ENCODE results near the gene N4BP2. TPM values are rescaled to one million over a fixed set of nuclear protein-coding genes. Genes with fewer than 3 reads are reported as not detected.
"Not testable (repeated sequence)": the region's sequence is repeated elsewhere in the genome, so short reads cannot be mapped to it uniquely, and the experiment has no call there.

The N4BP2 gene
- total RNA-seq, result 10 to 100 TPM; 16.6 to 22.4 TPM
- 64.8 to 87.1 reads per million in 2 donors for total RNA-seq

DNA sequence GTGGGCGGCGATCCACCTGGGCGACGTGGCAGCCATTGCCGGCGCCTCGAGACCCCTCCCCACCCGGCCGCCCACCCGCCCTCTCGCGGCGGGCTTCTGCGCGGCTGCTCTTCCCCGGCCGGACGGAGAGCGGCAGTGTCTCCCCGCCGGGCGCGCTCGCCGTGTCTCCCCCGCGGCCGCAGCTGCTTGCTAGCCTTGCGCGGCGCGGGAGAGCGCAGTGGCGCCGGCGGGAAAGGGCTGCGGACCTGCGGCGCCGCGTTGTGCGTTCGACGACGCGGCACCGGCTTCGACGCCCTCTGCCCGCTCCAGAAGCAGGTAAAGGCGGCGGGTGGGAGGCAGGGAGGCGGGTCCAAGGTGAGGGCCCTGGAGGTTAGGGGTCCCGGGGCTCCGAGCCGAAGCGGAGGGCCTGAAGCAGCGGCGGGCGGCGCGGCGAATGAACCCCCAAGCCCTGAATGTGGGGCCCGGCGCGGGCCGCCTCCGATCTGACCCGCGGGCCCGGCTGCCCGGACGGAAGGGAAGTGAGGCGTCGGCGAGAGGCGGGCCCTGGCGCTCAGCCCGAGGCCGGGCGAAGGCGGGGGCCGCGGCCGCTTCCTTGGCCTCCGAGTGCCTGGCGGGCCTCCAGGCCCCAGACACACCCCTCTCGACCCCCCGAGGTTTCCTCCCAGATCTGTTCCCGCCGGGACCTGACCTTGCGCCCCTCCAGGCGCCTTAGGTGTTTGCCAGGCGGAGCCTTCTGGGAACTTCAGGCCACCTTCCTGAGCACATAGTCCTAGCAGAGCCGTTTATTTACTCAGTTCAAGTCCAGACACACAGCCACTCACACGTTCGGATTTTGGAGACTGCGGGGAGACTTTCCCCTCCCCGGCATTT lies at the start of gene N4BP2:
Gene N4BP2 (plus strand): TSS at position 135 of the 870 bp plus-strand sequence. CDS start 40,491 bp downstream, outside the sequence.
- H3K4me1 Mint-ChIP-seq, result peaks cover 28% of the 10 kb centered on the region
- peak within 1 kb of the TSS; percentile 97 for H3K4me3 Mint-ChIP-seq
- DNase-seq, result peak; percentile 59 to 69 (median 67)
- H3K9me3 ChIP-seq (ENCODE audit: control insufficient read depth, low read length, poor library complexity, severe bottlenecking), result no peaks in the 10 kb centered on the region
- peaks cover 3% of the 10 kb centered on the region for H3K36me3 Mint-ChIP-seq (ENCODE audit: low read depth)
- no peaks in the 10 kb centered on the region for H3K27me3 Mint-ChIP-seq
- ATAC-seq, result peak; percentile 66
- peak within 1 kb of the TSS; percentile 95 for H3K27ac Mint-ChIP-seq

DNA sequence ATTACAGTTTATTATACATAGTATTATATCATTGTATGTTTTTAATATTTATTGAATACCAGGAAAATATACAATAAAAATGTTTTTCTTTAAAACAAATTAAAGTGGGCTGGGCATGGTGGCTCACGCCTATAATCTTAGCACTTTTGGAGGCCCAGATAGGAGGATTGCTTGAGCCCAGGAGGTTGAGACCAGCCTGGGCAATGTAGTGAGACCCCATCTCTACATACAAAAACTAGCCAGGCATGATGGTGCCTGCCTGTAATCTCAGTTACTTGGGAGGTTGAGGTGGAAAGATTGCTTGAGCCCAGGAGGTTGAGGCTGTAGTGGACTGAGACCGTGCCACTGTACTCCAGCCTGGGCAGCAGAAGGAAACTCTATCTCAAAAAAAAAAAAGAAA lies 40.6 kb upstream of the N4BP2 start:
- ATAC-seq (no peak), DNase-seq (no peak)
- Mint-ChIP-seq H3K36me3 (ENCODE audit: low read depth) (no peaks in the 10 kb centered on the region), H3K4me3 (no peak overlapping the region), H3K27ac (no peak overlapping the region), H3K4me1 (no peaks in the 10 kb centered on the region), H3K27me3 (no peaks in the 10 kb centered on the region)
- no peaks in the 10 kb centered on the region for H3K9me3 ChIP-seq (ENCODE audit: control insufficient read depth, low read length, poor library complexity, severe bottlenecking)

GRCh38 chr4:40020221-40020620 lies 36.4 kb upstream of the N4BP2 start:
- no peak for ATAC-seq
- Mint-ChIP-seq H3K4me3 (no peak overlapping the region), H3K36me3 (ENCODE audit: low read depth) (no peaks in the 10 kb centered on the region), H3K27ac (no peak overlapping the region), H3K4me1 (no peaks in the 10 kb centered on the region), H3K27me3 (no peaks in the 10 kb centered on the region)
- no peak for DNase-seq
- no peaks in the 10 kb centered on the region for H3K9me3 ChIP-seq (ENCODE audit: control insufficient read depth, low read length, poor library complexity, severe bottlenecking)

GRCh38 chr4:40021116-40021515 lies 35.5 kb upstream of the N4BP2 start:
- not testable (repeated sequence) for H3K4me1 Mint-ChIP-seq; H3K4me3 Mint-ChIP-seq; H3K27ac Mint-ChIP-seq; ATAC-seq; H3K27me3 Mint-ChIP-seq; H3K36me3 Mint-ChIP-seq (ENCODE audit: low read depth); DNase-seq; H3K9me3 ChIP-seq (ENCODE audit: control insufficient read depth, low read length, poor library complexity, severe bottlenecking)

GRCh38 chr4:40024049-40024448 lies 32.6 kb upstream of the N4BP2 start:
- ATAC-seq; DNase-seq; H3K36me3 Mint-ChIP-seq (ENCODE audit: low read depth); H3K4me3 Mint-ChIP-seq; H3K9me3 ChIP-seq (ENCODE audit: control insufficient read depth, low read length, poor library complexity, severe bottlenecking); H3K27me3 Mint-ChIP-seq; H3K27ac Mint-ChIP-seq; H3K4me1 Mint-ChIP-seq: not testable (repeated sequence)

GRCh38 chr4:40032785-40033184 lies 23.9 kb upstream of the N4BP2 start:
- Mint-ChIP-seq H3K4me3 (no peak overlapping the region), H3K27ac (no peak overlapping the region), H3K36me3 (ENCODE audit: low read depth) (no peaks in the 10 kb centered on the region), H3K27me3 (peaks cover 5% of the 10 kb centered on the region), H3K4me1 (no peaks in the 10 kb centered on the region)
- DNase-seq (no peak), ATAC-seq (no peak)
- H3K9me3 ChIP-seq (ENCODE audit: control insufficient read depth, low read length, poor library complexity, severe bottlenecking), result no peaks in the 10 kb centered on the region

GRCh38 chr4:40033613-40034012 lies 23.0 kb upstream of the N4BP2 start:
- Mint-ChIP-seq H3K4me3 (no peak overlapping the region), H3K27ac (peak overlapping the region; percentile 12), H3K36me3 (ENCODE audit: low read depth) (no peaks in the 10 kb centered on the region), H3K27me3 (no peaks in the 10 kb centered on the region), H3K4me1 (no peaks in the 10 kb centered on the region)
- DNase-seq (no peak), ATAC-seq (no peak)
- H3K9me3 ChIP-seq (ENCODE audit: control insufficient read depth, low read length, poor library complexity, severe bottlenecking), result no peaks in the 10 kb centered on the region

DNA sequence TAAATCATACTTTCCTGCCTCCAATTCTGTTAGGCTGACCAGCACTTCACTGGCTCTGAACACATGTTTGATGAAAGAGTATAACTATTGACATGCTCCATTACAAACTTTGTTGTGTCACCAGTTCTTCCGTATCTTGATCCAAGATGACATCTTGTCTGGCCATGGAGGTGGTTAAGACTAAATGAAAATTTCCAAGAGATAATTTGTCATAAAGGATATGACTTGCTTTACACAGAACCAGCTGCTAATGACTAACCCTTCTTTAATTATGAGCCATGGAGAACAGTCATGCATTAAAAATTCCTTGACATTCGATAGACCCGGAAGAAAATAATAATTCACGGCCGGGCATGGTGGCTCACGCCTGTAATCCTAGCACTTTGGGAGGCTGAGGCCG lies 17.7 kb upstream of the N4BP2 start:
- no peak overlapping the region for H3K4me3 Mint-ChIP-seq
- ATAC-seq (no peak), DNase-seq (no peak)
- H3K9me3 ChIP-seq (ENCODE audit: control insufficient read depth, low read length, poor library complexity, severe bottlenecking), result no peaks in the 10 kb centered on the region
- no peaks in the 10 kb centered on the region for H3K4me1 Mint-ChIP-seq
- H3K27me3 Mint-ChIP-seq, result no peaks in the 10 kb centered on the region
- H3K36me3 Mint-ChIP-seq (ENCODE audit: low read depth), result no peaks in the 10 kb centered on the region
- H3K27ac Mint-ChIP-seq, result peak overlapping the region; percentile 80

GRCh38 chr4:40040908-40041307 lies 15.7 kb upstream of the N4BP2 start:
- no peaks in the 10 kb centered on the region for H3K4me1 Mint-ChIP-seq
- no peak overlapping the region for H3K27ac Mint-ChIP-seq
- no peaks in the 10 kb centered on the region for H3K36me3 Mint-ChIP-seq (ENCODE audit: low read depth)
- H3K9me3 ChIP-seq (ENCODE audit: control insufficient read depth, low read length, poor library complexity, severe bottlenecking), result no peaks in the 10 kb centered on the region
- no peaks in the 10 kb centered on the region for H3K27me3 Mint-ChIP-seq
- ATAC-seq (no peak), DNase-seq (no peak)
- no peak overlapping the region for H3K4me3 Mint-ChIP-seq

DNA sequence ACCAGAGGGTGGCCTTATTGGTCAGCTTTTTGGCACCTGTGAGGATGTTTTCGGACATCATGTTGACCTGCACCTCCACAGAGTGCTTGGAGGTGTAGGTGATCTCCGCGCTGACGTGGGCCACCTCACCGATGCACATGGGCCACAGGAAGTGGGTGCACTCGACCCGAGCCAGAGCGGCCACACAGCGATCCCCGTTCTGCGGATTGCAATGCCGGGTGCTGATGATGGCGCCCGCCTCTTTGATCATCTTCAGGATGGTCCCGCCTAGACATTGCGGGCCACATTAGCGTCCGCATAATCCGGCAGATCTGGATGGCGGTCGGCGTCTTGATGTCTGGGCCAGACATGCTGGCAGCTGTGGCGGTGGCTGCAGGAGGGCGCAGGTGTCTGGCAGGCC lies 12.9 kb upstream of the N4BP2 start:
- DNase-seq, result no peak
- Mint-ChIP-seq H3K4me1 (peaks cover 2% of the 10 kb centered on the region), H3K27ac (no peak overlapping the region), H3K36me3 (ENCODE audit: low read depth) (no peaks in the 10 kb centered on the region), H3K4me3 (no peak overlapping the region), H3K27me3 (no peaks in the 10 kb centered on the region)
- ATAC-seq, result no peak
- H3K9me3 ChIP-seq (ENCODE audit: control insufficient read depth, low read length, poor library complexity, severe bottlenecking), result no peaks in the 10 kb centered on the region

DNA sequence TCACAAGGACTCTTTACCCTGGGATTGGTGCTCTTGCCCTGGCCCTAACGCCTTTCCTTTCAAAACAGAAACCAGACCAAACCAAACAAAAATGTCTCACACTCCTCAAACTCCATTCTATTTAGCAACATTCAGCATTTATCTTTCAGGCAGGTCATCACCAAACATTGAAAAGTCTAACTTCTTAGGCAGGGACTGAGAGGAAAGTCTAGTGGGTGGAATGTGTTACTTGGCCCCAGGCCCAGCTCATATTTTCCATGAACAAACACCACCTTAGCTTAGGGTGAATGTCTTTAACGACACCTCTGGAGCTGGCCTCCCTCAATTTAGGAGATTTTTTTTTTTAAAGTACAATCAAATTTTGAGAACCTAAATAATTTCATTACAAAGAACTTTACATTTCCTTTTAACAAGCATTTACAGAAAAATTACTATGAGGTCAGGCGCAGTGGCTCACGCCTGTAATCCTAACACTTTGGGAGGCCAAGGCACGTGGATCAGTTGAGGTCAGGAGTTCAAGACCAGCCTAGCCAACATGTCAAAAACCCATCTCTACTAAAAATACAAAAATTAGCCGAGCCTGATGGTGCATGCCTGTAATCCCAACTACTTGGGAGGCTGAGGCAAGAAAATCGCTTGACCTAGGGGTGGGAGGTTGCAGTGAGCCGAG lies 10.2 kb upstream of the N4BP2 start:
- ATAC-seq (no peak), DNase-seq (no peak)
- Mint-ChIP-seq H3K4me3 (no peak overlapping the region), H3K27ac (no peak overlapping the region), H3K27me3 (no peaks in the 10 kb centered on the region), H3K4me1 (peaks cover 2% of the 10 kb centered on the region), H3K36me3 (ENCODE audit: low read depth) (no peaks in the 10 kb centered on the region)
- no peaks in the 10 kb centered on the region for H3K9me3 ChIP-seq (ENCODE audit: control insufficient read depth, low read length, poor library complexity, severe bottlenecking)

DNA sequence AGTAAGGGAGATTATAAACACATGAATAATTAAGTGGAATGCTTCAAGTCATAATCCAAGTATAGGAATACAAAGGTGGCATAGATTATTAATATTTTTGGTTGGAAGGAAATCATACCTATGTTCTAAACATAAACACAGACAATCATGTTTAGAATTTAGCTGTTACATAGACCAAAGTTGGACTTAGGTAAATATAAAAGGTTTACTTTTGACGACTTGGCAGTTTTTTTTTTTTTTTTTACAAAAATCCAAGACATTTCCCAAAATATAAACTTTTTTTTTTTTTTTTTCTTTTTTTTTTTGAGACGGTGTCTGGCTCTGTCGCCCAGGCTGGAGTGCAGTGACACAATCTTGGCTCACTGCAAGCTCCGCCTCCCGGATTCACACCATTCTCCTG lies 3.5 kb upstream of the N4BP2 start:
- ATAC-seq, result no peak
- Mint-ChIP-seq H3K4me1 (peaks cover 17% of the 10 kb centered on the region), H3K27me3 (no peaks in the 10 kb centered on the region), H3K27ac (no peak overlapping the region), H3K36me3 (ENCODE audit: low read depth) (no peaks in the 10 kb centered on the region), H3K4me3 (no peak overlapping the region)
- H3K9me3 ChIP-seq (ENCODE audit: control insufficient read depth, low read length, poor library complexity, severe bottlenecking), result no peaks in the 10 kb centered on the region
- DNase-seq, result no peak

- Mint-ChIP-seq H3K4me1 (peaks cover 27% of the 10 kb centered on the region), H3K27me3 (no peaks in the 10 kb centered on the region), H3K36me3 (ENCODE audit: low read depth) (peaks cover 3% of the 10 kb centered on the region), H3K4me3 (peak overlapping the region; percentile 97), H3K27ac (peak overlapping the region; percentile 95)
- H3K9me3 ChIP-seq (ENCODE audit: control insufficient read depth, low read length, poor library complexity, severe bottlenecking), result no peaks in the 10 kb centered on the region
- ATAC-seq, result peak; percentile 24
- no peak for DNase-seq
Measured at GRCh38 chr4:40055511-40055862, 1.2 kb upstream of the N4BP2 start.

Data from T-helper 17 cell (primary cell).